Naive thymus-derived CD4-positive, alpha-beta T cell (primary cell): Measurements from ENCODE around the gene PEMT. TPM values are rescaled to one million over a fixed set of nuclear protein-coding genes. Genes with fewer than 3 reads are reported as not detected.

Experiments
- ATAC-seq: fragments of 150-1000 bp; cut with Tn5 transposase; 2 replicates; pipeline ENCODE4 v1.10.0; 2021; ENCODE audit warnings: mild to moderate bottlenecking, moderate library complexity
- CTCF ChIA-PET: fragments of 350-600 bp; sonication (Branson Sonifier 250); formaldehyde crosslinking; loops from one replicate; lab custom pipeline; 2021; ENCODE audit warnings: antibody characterized with exemption; lab: Charles Lee
- POLR2A ChIA-PET: fragments of 350-600 bp; sonication (Branson Sonifier 250); formaldehyde crosslinking; loops from one replicate; lab custom pipeline; 2021; ENCODE audit warnings: antibody characterized with exemption, inconsistent platforms; lab: Charles Lee
- DNase-seq, 9 donors: peaks; one replicate each; pipeline versions ENCODE4 v3.0.0 to v3.0.0-alpha.2; 2020 to 2022; ENCODE audit warnings: mixed read lengths in 1 of 9
- H3K27ac ChIP-seq: one replicate; pipeline ENCODE4 v1.7.0; 2013; ENCODE audit warnings: mild to moderate bottlenecking, low read depth, low read length, moderate library complexity
- H3K27me3 ChIP-seq, 2 donors: one replicate each; pipeline ENCODE4 v1.7.0; 2013; ENCODE audit warnings: low read length in 2 of 2, mild to moderate bottlenecking in 2 of 2, moderate library complexity in 2 of 2; ENCODE audit not compliant: control insufficient read depth in 2 of 2, insufficient read depth in 2 of 2
- H3K36me3 ChIP-seq, 3 experiments: 1 replicate in 2 of 3; 2 replicates in 1 of 3; pipeline ENCODE4 v1.7.0; 2013; ENCODE audit warnings: low read length in 3 of 3, mild to moderate bottlenecking in 3 of 3, moderate library complexity in 1 of 3; ENCODE audit not compliant: insufficient read depth in 3 of 3, control insufficient read depth in 2 of 3
- H3K4me1 ChIP-seq, 2 donors: one replicate each; pipeline ENCODE4 v1.7.0; 2013; ENCODE audit warnings: low read length in 2 of 2, mild to moderate bottlenecking in 2 of 2, moderate library complexity in 1 of 2; ENCODE audit not compliant: control insufficient read depth in 2 of 2, insufficient read depth in 2 of 2
- H3K4me3 ChIP-seq: 2 replicates; pipeline ENCODE4 v1.7.0; 2013; ENCODE audit warnings: mild to moderate bottlenecking, low read length
- H3K9me3 ChIP-seq, 3 experiments: 1 replicate in 2 of 3; 2 replicates in 1 of 3; pipeline ENCODE4 v1.7.0; 2013; ENCODE audit warnings: low read length in 3 of 3; ENCODE audit not compliant: control insufficient read depth in 2 of 3
- H3K27ac Mint-ChIP-seq, 9 donors: one replicate each; pipeline ENCODE4 v1.8.0; 2020 to 2022; ENCODE audit warnings: mixed read lengths in 9 of 9, mild to moderate bottlenecking in 8 of 9, moderate library complexity in 5 of 9, inconsistent platforms in 2 of 9
- H3K27me3 Mint-ChIP-seq, 5 donors: one replicate each; pipeline ENCODE4 v1.8.0; 2021 to 2022; ENCODE audit warnings: mixed read lengths in 5 of 5, mild to moderate bottlenecking in 1 of 5
- H3K36me3 Mint-ChIP-seq, 5 donors: one replicate each; pipeline ENCODE4 v1.8.0; 2020 to 2022; ENCODE audit warnings: mixed read lengths in 5 of 5, mild to moderate bottlenecking in 3 of 5, inconsistent platforms in 1 of 5
- H3K4me1 Mint-ChIP-seq, 7 donors: one replicate each; pipeline ENCODE4 v1.8.0; 2020 to 2022; ENCODE audit warnings: mixed read lengths in 7 of 7, mild to moderate bottlenecking in 3 of 7, inconsistent platforms in 1 of 7
- H3K4me3 Mint-ChIP-seq, 10 donors: one replicate each; pipeline ENCODE4 v1.8.0; 2020 to 2022; ENCODE audit warnings: mild to moderate bottlenecking in 10 of 10, mixed read lengths in 10 of 10, moderate library complexity in 6 of 10, inconsistent platforms in 2 of 10
- H3K9me3 Mint-ChIP-seq, 11 donors: one replicate each; pipeline ENCODE4 v1.8.0; 2020 to 2022; ENCODE audit warnings: mixed read lengths in 11 of 11, mild to moderate bottlenecking in 4 of 11, inconsistent platforms in 1 of 11, moderate library complexity in 1 of 11
- intact Hi-C, 2 donors: fragments of 100-400 bp; cut with micrococcal nuclease; formaldehyde crosslinking; loops; one replicate each; pipeline ENCODE4 v1.15.1; 2023
- polyA plus RNA-seq, 2 donors: library from polyadenylated mRNA; unstranded; fragments of 300-500 nt; fragmentation: Illumina TruSeq; gene quantifications; one replicate each; pipeline ENCODE4 v1.2.3, GENCODE V29; 2021
- total RNA-seq, 6 experiments: library from RNA in 5 of 6; stranded (reverse) in 5 of 6; gene quantifications; 1 replicate in 5 of 6; 2 replicates in 1 of 6; pipeline ENCODE4 v1.2.3 and lab custom pipeline; 2021 to 2026

Gene PEMT
- total and polyA plus RNA-seq, 7 experiments from 2014 or later: 9.5 to 34.1 (median 12.3) TPM

- Mint-ChIP-seq H3K27ac (no peak overlapping the region), H3K36me3 (peaks cover 0 to 2% (median 0%) of the 10 kb centered on the region in 5 donors), H3K9me3 (peaks cover 0 to 5% (median 0%) of the 10 kb centered on the region in 11 donors), H3K27me3 (peaks cover 0 to 14% (median 4%) of the 10 kb centered on the region in 5 donors), H3K4me3 (no peak overlapping the region), H3K4me1 (peaks cover 4 to 31% (median 26%) of the 10 kb centered on the region in 7 donors)
- Histone ChIP-seq H3K27ac (no peak overlapping the region), H3K9me3 (no peaks in the 10 kb centered on the region), H3K36me3 (peaks cover 0 to 4% (median 0%) of the 10 kb centered on the region in 3 experiments), H3K4me3 (no peak overlapping the region), H3K27me3 (no peaks in the 10 kb centered on the region), H3K4me1 (peaks cover 10 to 14% of the 10 kb centered on the region in 2 donors)
- POLR2A ChIA-PET: interaction anchor here (0.6 kb wide), 1 partner anchor 485 kb away, joined by 3 read pairs; no protein-coding TSS in a partner anchor
- ATAC-seq (no peak), DNase-seq (no peak)
- intact Hi-C loops: no loop called here
- CTCF ChIA-PET: interaction anchor here (0.7 kb wide), 1 partner anchor 207 kb away, joined by 3 read pairs; no protein-coding TSS in a partner anchor
Observed at GRCh38 chr17:17474341-17474740, 117.2 kb downstream of the PEMT start.

GRCh38 chr17:17472333-17472920, 119.1 kb downstream of the PEMT start:
- peaks cover 2% of the 10 kb centered on the region in 2 donors for H3K4me1 ChIP-seq
- Mint-ChIP-seq H3K27me3 (peaks cover 0 to 14% (median 5%) of the 10 kb centered on the region in 5 donors), H3K36me3 (no peaks in the 10 kb centered on the region), H3K4me3 (no peak overlapping the region), H3K9me3 (peaks cover 0 to 5% (median 0%) of the 10 kb centered on the region in 11 donors), H3K4me1 (peaks cover 0 to 14% (median 9%) of the 10 kb centered on the region in 7 donors), H3K27ac (no peak overlapping the region)
- ChIA-PET POLR2A (interaction anchor here (0.6 kb wide), 2 partner anchors 44 to 603 kb away, joined by 3 to 5 read pairs; no protein-coding TSS in a partner anchor), CTCF (interaction anchor here (0.6 kb wide), 1 partner anchor 126 kb away, joined by 5 read pairs; no protein-coding TSS in a partner anchor)
- H3K27me3 ChIP-seq: no peaks in the 10 kb centered on the region
- intact Hi-C loops: no loop called here
- no peak overlapping the region for H3K4me3 ChIP-seq
- DNase-seq (no peak), ATAC-seq (no peak)
- H3K27ac ChIP-seq: no peak overlapping the region
- peaks cover 0 to 4% (median 0%) of the 10 kb centered on the region in 3 experiments for H3K36me3 ChIP-seq
- H3K9me3 ChIP-seq: no peaks in the 10 kb centered on the region

GRCh38 chr17:17469996-17470395, 121.5 kb downstream of the PEMT start:
- no peak for DNase-seq
- POLR2A ChIA-PET: no interaction called here
- no peak overlapping the region for H3K4me3 ChIP-seq
- peaks cover 2 to 22% (median 13%) of the 10 kb centered on the region in 5 donors for H3K27me3 Mint-ChIP-seq
- H3K4me1 ChIP-seq: no peaks in the 10 kb centered on the region
- H3K9me3 ChIP-seq: no peaks in the 10 kb centered on the region
- H3K36me3 Mint-ChIP-seq: no peaks in the 10 kb centered on the region
- H3K4me1 Mint-ChIP-seq: no peaks in the 10 kb centered on the region
- CTCF ChIA-PET: no interaction called here
- H3K9me3 Mint-ChIP-seq: peaks cover 0 to 3% (median 0%) of the 10 kb centered on the region in 11 donors
- no peaks in the 10 kb centered on the region for H3K36me3 ChIP-seq
- no peak overlapping the region for H3K4me3 Mint-ChIP-seq
- H3K27ac ChIP-seq: no peak overlapping the region
- no peaks in the 10 kb centered on the region for H3K27me3 ChIP-seq
- intact Hi-C loops: no loop called here
- no peak overlapping the region for H3K27ac Mint-ChIP-seq
- no peak for ATAC-seq

- H3K4me3 ChIP-seq: no peak overlapping the region
- no peak overlapping the region for H3K4me3 Mint-ChIP-seq
- H3K36me3 Mint-ChIP-seq: no peaks in the 10 kb centered on the region
- H3K9me3 Mint-ChIP-seq: peaks cover 0 to 3% (median 0%) of the 10 kb centered on the region in 11 donors
- H3K4me1 Mint-ChIP-seq: no peaks in the 10 kb centered on the region
- POLR2A ChIA-PET: no interaction called here
- no peak overlapping the region for H3K27ac ChIP-seq
- H3K27me3 Mint-ChIP-seq: peaks cover 8 to 24% (median 17%) of the 10 kb centered on the region in 5 donors
- H3K36me3 ChIP-seq: no peaks in the 10 kb centered on the region
- H3K27me3 ChIP-seq: no peaks in the 10 kb centered on the region
- ATAC-seq: no peak
- intact Hi-C loops: no loop called here
- H3K27ac Mint-ChIP-seq: no peak overlapping the region
- CTCF ChIA-PET: no interaction called here
- H3K9me3 ChIP-seq: no peaks in the 10 kb centered on the region
- H3K4me1 ChIP-seq: no peaks in the 10 kb centered on the region
- no peak for DNase-seq
Observed at GRCh38 chr17:17469358-17469757, 122.2 kb downstream of the PEMT start.

GRCh38 chr17:17468217-17469010, 123.1 kb downstream of the PEMT start:
- Mint-ChIP-seq H3K4me3 (no peak overlapping the region), H3K36me3 (no peaks in the 10 kb centered on the region), H3K9me3 (peaks cover 0 to 3% (median 0%) of the 10 kb centered on the region in 11 donors), H3K27ac (no peak overlapping the region), H3K27me3 (peaks cover 12 to 21% (median 18%) of the 10 kb centered on the region in 5 donors), H3K4me1 (no peaks in the 10 kb centered on the region)
- H3K4me3 ChIP-seq: no peak overlapping the region
- no peak for DNase-seq
- intact Hi-C loops: no loop called here
- ChIA-PET CTCF (interaction anchor here (0.6 to 1.6 kb wide), 3 partner anchors 29 to 73 kb away, joined by 3 to 5 read pairs (median 3); no protein-coding TSS in a partner anchor), POLR2A (no interaction called here)
- ATAC-seq: no peak
- H3K36me3 ChIP-seq: no peaks in the 10 kb centered on the region
- H3K27me3 ChIP-seq: no peaks in the 10 kb centered on the region
- H3K4me1 ChIP-seq: no peaks in the 10 kb centered on the region
- H3K27ac ChIP-seq: no peak overlapping the region
- no peaks in the 10 kb centered on the region for H3K9me3 ChIP-seq

- H3K4me3 Mint-ChIP-seq: no peak overlapping the region
- intact Hi-C loops: no loop called here
- H3K9me3 ChIP-seq: no peaks in the 10 kb centered on the region
- H3K27ac ChIP-seq: no peak overlapping the region
- ATAC-seq (no peak), DNase-seq (no peak)
- no peak overlapping the region for H3K27ac Mint-ChIP-seq
- H3K27me3 ChIP-seq: no peaks in the 10 kb centered on the region
- ChIA-PET POLR2A (no interaction called here), CTCF (interaction anchor here (0.8 to 1.6 kb wide), 2 partner anchors 29 to 32 kb away, joined by 3 to 5 read pairs; no protein-coding TSS in a partner anchor)
- H3K4me3 ChIP-seq: no peak overlapping the region
- H3K27me3 Mint-ChIP-seq: peaks cover 12 to 20% (median 17%) of the 10 kb centered on the region in 5 donors
- peaks cover 0 to 3% (median 0%) of the 10 kb centered on the region in 11 donors for H3K9me3 Mint-ChIP-seq
- no peaks in the 10 kb centered on the region for H3K36me3 ChIP-seq
- no peaks in the 10 kb centered on the region for H3K36me3 Mint-ChIP-seq
- no peaks in the 10 kb centered on the region for H3K4me1 ChIP-seq
- no peaks in the 10 kb centered on the region for H3K4me1 Mint-ChIP-seq
Observed at GRCh38 chr17:17467720-17468119, 123.8 kb downstream of the PEMT start.
